HepG2 (cell line): Measurements from ENCODE around the gene TULP4. TPM values are rescaled to one million over a fixed set of nuclear protein-coding genes. Genes with fewer than 3 reads are reported as not detected.

Source experiments
- ATF1 ChIP-seq: IDR thresholded peaks from 2 replicates; pipeline ENCODE4 v1.6.1; 2016; ENCODE audit warnings: mild to moderate bottlenecking, control low read depth
- BORCS8-MEF2B ChIP-seq: sonication (generic); formaldehyde crosslinking; IDR thresholded peaks from 2 replicates; pipeline ENCODE4 v1.8.0; 2022; ENCODE audit warnings: mild to moderate bottlenecking, missing genetic modification reagents
- FLYWCH1 ChIP-seq: sonication (generic); formaldehyde crosslinking; IDR thresholded peaks from 2 replicates; pipeline ENCODE4 v1.8.1; 2023; ENCODE audit warnings: mild to moderate bottlenecking, missing genetic modification reagents
- FOXP4 ChIP-seq: sonication (generic); formaldehyde crosslinking; IDR thresholded peaks from 2 replicates; pipeline ENCODE4 v1.4.0; 2020; ENCODE audit warnings: missing genetic modification reagents
- GFI1 ChIP-seq: sonication (generic); formaldehyde crosslinking; IDR thresholded peaks from 2 replicates; pipeline ENCODE4 v1.5.0; 2020; ENCODE audit warnings: missing genetic modification reagents, mild to moderate bottlenecking, borderline replicate concordance
- MATR3 ChIP-seq: sonication (generic); formaldehyde crosslinking; IDR thresholded peaks from 2 replicates; pipeline ENCODE4 v1.4.0; 2020; ENCODE audit warnings: missing genetic modification reagents
- MXD3 ChIP-seq: IDR thresholded peaks from 2 replicates; pipeline ENCODE4 v1.6.1; 2016; ENCODE audit warnings: mild to moderate bottlenecking, missing biosample characterization, missing genetic modification reagents
- SP4 ChIP-seq: sonication (generic); formaldehyde crosslinking; IDR thresholded peaks from 2 replicates; pipeline ENCODE4 v1.8.1; 2023; ENCODE audit warnings: mild to moderate bottlenecking, missing genetic modification reagents
- THAP11 ChIP-seq: IDR thresholded peaks from 2 replicates; pipeline ENCODE4 v1.6.1; 2016; ENCODE audit warnings: missing biosample characterization, missing genetic modification reagents
- THRA ChIP-seq: sonication (generic); formaldehyde crosslinking; IDR thresholded peaks from 2 replicates; pipeline ENCODE4 v1.4.0; 2020; ENCODE audit warnings: missing genetic modification reagents, borderline replicate concordance
- ZBTB7A ChIP-seq: sonication (generic); formaldehyde crosslinking; IDR thresholded peaks from 2 replicates; pipeline ENCODE4 v1.8.0; 2022; ENCODE audit warnings: mild to moderate bottlenecking, missing genetic modification reagents
- ZFY ChIP-seq: sonication (generic); formaldehyde crosslinking; IDR thresholded peaks from 2 replicates; pipeline ENCODE4 v1.4.0; 2020; ENCODE audit warnings: missing genetic modification reagents
- ZNF12 ChIP-seq: sonication (generic); formaldehyde crosslinking; IDR thresholded peaks from 2 replicates; pipeline ENCODE4 v1.5.0; 2020; ENCODE audit warnings: missing genetic modification reagents
- ZNF484 ChIP-seq: sonication (generic); formaldehyde crosslinking; IDR thresholded peaks from 2 replicates; pipeline ENCODE4 v1.5.1; 2020; ENCODE audit warnings: mild to moderate bottlenecking, low read depth, missing genetic modification reagents, borderline replicate concordance
- ZNF547 ChIP-seq: sonication (generic); formaldehyde crosslinking; IDR thresholded peaks from 2 replicates; pipeline ENCODE4 v1.5.1; 2020; ENCODE audit warnings: mild to moderate bottlenecking, missing genetic modification reagents
- ZNF589 ChIP-seq: sonication (generic); formaldehyde crosslinking; conservative IDR thresholded peaks from 2 replicates; pipeline ENCODE4 v1.8.0; 2022; ENCODE audit warnings: mild to moderate bottlenecking, moderate library complexity, missing genetic modification reagents
- ZNF672 ChIP-seq: sonication (generic); formaldehyde crosslinking; IDR thresholded peaks from 2 replicates; pipeline ENCODE4 v1.8.1; 2022; ENCODE audit warnings: missing genetic modification reagents
- ZNF710 ChIP-seq: sonication (generic); formaldehyde crosslinking; IDR thresholded peaks from 2 replicates; pipeline ENCODE4 v1.5.0; 2020; ENCODE audit warnings: mild to moderate bottlenecking, missing genetic modification reagents, borderline replicate concordance
- polyA plus RNA-seq, 8 experiments: library from polyadenylated mRNA; depleted of rRNA in 3 of 8; stranded (reverse) in 7 of 8; unstranded in 1 of 8; fragments of >200 nt; fragmentation: Illumina TruSeq in 4 of 8; extraction: Trizol in 4 of 8; gene quantifications; 2 replicates each; pipeline versions ENCODE4 v1.2.1 to v1.2.3, GENCODE V29; 2011 to 2016; ENCODE audit warnings: low read depth in 4 of 8, missing spikeins in 1 of 8, mixed read lengths in 1 of 8; ENCODE audit not compliant: insufficient read depth in 1 of 8
- total RNA-seq, 5 experiments: library from RNA; depleted of rRNA; stranded (reverse); fragments of >200 nt; fragmentation: Illumina TruSeq; extraction: Trizol; gene quantifications; 2 replicates each; pipeline ENCODE4 v1.2.3, GENCODE V29; 2016; ENCODE audit warnings: low read depth in 1 of 5

The TULP4 gene
- total and polyA plus RNA-seq, 2 of the 13 experiments (the other 11 are each of a cell fraction or from before 2014, with no cell fraction given), result 21.1 to 122 TPM

- TF ChIP-seq ATF1 (CRISPR knock-in tag) (no peak), FLYWCH1 (CRISPR knock-in tag) (no peak), ZNF710 (CRISPR knock-in tag) (peak; percentile 62; the same call in 1 of the 2 replicates), THRA (CRISPR knock-in tag) (peak; percentile 95; the same call in 1 of the 2 replicates), ZNF547 (CRISPR knock-in tag) (no peak), ZBTB7A (CRISPR knock-in tag) (peak; percentile 88), ZNF484 (no peak), FOXP4 (CRISPR knock-in tag) (peak; percentile 88), GFI1 (CRISPR knock-in tag) (peak; percentile 83), BORCS8-MEF2B (CRISPR knock-in tag) (peak; percentile 85; the same call in 1 of the 2 replicates), SP4 (CRISPR knock-in tag) (no peak), MATR3 (CRISPR knock-in tag) (no peak), THAP11 (peak; percentile 57; the same call in 1 of the 2 replicates), ZNF589 (no peak), ZFY (CRISPR knock-in tag) (peak; percentile 87), ZNF12 (CRISPR knock-in tag) (peak; percentile 72), MXD3 (CRISPR knock-in tag) (peak; percentile 67; the same call in 1 of the 2 replicates), ZNF672 (no peak)
These were observed 233.0 kb downstream of the TULP4 start (continued) for GRCh38 chr6:158545043-158545966.
